HFF-Myc (cell line): ENCODE measurements around the gene HCAR1.
"Not testable (repeated sequence)": the region's sequence is repeated elsewhere in the genome, so short reads cannot be mapped to it uniquely, and the experiment has no call there.

Experiments
- DNase-seq: peaks from one replicate; pipeline ENCODE4 v3.0.0-alpha.2; 2011; ENCODE audit warnings: low read depth; ENCODE audit errors: extremely low read depth
- H3K4me3 ChIP-seq: replicated peaks from 2 replicates; pipeline ENCODE4 v1.5.1; 2011; ENCODE audit warnings: low read depth, mild to moderate bottlenecking, control low read depth, low read length
- CTCF ChIP-seq: IDR thresholded peaks from 2 replicates; pipeline ENCODE4 v1.5.1; 2012; ENCODE audit warnings: mild to moderate bottlenecking, low read depth, low read length, control low read depth; ENCODE audit errors: missing control alignments

HCAR1 gene

GRCh38 chr12:122721057-122721545 lies 9.5 kb downstream of the HCAR1 start:
- DNase-seq: no peak
- TF ChIP-seq CTCF: no peak
- no peak overlapping the region for H3K4me3 ChIP-seq

DNA sequence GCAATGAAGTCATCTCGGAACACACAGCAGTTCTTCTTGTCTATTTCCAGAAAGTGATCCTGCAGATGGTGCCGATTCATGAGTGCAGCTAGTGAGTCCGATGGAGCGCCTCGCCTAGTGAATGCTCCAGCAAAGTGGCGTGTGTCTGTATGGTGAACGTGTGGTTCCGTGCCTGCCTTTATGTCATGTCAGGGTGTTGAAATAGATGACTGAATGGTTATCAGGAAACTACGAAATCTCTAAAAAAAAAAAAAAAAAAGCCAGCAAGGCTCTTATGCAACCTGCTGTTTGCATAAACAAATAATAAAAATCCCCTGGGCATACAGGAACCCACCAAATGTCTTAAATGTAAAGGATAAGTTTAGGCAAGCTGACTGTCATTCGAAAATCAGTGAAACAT lies 14.0 kb downstream of the HCAR1 start, which contains the start of gene HCAR3:
Gene HCAR3 (minus strand): TSS at position 154 of the 400 bp plus-strand sequence. CDS start 74 bp downstream, at position 80.
- H3K4me3 ChIP-seq, DNase-seq: not testable (repeated sequence)

DNA sequence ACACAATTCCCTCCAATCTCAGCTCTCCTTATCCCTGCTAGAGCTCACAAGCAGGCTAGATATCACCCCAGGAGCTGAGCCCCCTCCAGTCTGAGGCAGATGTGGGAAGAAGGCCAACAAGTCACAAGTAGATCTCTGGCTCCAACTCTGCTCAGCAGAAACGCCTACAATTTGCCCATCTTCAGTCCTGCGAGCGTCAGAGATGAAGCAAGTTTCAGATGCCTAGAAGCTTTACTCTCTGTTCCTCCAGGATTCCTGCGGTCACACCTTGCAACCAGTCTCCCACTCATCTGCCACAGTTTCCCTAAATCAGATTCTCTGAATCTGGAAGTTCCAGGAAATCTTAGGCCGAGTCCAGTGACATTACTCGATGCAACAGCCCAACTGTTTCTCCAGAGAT lies 15.4 kb downstream of the HCAR1 start:
- not testable (repeated sequence) for DNase-seq, H3K4me3 ChIP-seq

GRCh38 chr12:122713491-122714188 lies 17.0 kb downstream of the HCAR1 start:
- DNase-seq, H3K4me3 ChIP-seq: not testable (repeated sequence)

- not testable (repeated sequence) for DNase-seq
Observed at GRCh38 chr12:122711266-122711665, 19.4 kb downstream of the HCAR1 start.

GRCh38 chr12:122710341-122710740 lies 20.3 kb downstream of the HCAR1 start:
- not testable (repeated sequence) for H3K4me3 ChIP-seq, DNase-seq

More at GRCh38 chr12:122711266-122711665, 19.4 kb downstream of the HCAR1 start:
- H3K4me3 ChIP-seq: not testable (repeated sequence)

DNA sequence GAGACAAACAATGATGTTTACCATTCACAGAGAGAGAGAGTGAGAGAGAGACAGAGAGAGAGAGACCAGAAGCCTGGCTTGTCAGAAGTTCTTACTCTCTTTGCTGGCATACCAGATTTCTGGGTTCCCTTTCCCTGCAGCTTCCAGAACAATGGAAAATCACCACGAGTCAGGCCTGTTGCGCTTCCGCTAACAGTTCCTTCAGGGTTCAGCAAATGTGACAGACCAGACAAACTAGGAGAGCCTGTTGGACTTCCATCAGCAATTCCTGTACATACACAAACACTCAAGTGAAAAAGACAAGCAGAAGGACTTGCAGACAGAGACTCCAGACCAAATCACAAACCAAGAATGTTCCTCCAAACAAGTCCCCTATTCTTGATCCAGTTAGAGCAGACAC lies 21.4 kb downstream of the HCAR1 start:
- not testable (repeated sequence) for H3K4me3 ChIP-seq, DNase-seq

- DNase-seq: not testable (repeated sequence)
Observed at GRCh38 chr12:122703841-122704240, 26.8 kb downstream of the HCAR1 start.

DNA sequence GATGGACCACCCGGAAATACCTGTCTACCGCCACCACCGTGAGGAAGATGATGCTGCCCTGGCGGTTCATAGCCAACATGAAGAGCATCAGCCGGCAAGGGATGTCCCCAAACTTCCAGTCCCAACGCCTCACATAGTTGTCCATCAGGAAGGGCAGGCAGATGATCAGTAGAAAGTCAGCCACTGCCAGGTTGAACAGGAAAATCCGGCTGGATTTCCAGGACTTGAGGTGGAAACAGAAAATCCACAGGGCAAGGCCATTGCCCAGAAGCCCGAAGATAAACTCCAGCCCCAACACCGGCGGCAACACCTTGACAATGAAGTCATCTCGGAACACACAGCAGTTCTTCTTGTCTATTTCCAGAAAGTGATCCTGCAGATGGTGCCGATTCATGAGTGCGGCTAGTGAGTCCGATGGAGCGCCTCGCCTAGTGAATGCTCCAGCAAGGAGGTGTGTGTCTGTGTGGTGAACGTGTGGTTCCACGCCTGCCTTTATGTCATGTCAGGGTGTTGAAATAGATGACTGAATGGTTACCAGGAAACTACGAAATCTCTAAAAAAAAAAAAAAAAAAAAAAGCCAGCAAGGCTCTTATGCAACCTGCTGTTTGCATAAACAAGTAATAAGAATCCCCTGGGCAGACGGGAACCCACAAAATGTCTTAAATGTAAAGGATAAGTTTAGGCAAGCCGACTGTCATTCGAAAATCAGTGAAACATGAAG lies 27.6 kb downstream of the HCAR1 start, which contains the start of gene HCAR2:
Gene HCAR2 (minus strand): TSS at position 468 of the 722 bp plus-strand sequence. CDS start 74 bp downstream, at position 394.
- not testable (repeated sequence) for DNase-seq

More at GRCh38 chr12:122703841-122704240, 26.8 kb downstream of the HCAR1 start:
- not testable (repeated sequence) for H3K4me3 ChIP-seq

GRCh38 chr12:122701481-122701880 lies 29.2 kb downstream of the HCAR1 start:
- not testable (repeated sequence) for H3K4me3 ChIP-seq
- peak; percentile 50 for DNase-seq

More for the DNA sequence above, 27.6 kb downstream of the HCAR1 start, which contains the start of gene HCAR2:
- H3K4me3 ChIP-seq: not testable (repeated sequence)

DNA sequence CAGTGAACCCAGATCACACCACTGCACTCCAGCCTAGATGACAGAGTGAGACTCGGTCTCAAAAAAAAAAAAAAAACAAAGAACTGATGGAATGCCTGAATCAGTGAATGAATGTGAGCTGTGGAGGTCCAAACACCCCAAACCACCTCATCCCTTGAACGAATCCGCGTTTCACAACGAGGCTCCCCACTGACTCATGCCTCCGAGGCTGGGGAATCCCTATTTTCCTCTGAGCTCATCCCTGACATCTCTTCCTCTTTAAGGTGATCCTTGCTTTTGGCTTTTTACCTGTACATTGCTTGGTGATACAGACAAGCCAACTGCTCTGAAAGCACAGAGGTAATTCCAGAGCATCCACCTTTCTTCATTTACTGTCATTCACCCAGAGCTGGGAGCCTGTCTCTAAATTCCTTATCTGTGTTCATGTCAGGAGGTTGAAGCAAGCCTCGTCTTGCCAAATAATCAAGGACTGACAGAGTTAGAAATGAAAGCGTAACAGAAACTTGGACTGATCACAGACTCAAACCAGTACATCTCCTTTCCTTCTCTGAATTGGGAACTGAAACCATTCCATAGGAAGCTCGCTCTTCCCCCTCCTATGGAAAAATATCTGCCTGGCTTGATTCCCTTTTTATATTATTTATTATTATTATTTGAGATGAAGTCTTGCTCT lies 30.5 kb downstream of the HCAR1 start:
- not testable (repeated sequence) for DNase-seq

DNA sequence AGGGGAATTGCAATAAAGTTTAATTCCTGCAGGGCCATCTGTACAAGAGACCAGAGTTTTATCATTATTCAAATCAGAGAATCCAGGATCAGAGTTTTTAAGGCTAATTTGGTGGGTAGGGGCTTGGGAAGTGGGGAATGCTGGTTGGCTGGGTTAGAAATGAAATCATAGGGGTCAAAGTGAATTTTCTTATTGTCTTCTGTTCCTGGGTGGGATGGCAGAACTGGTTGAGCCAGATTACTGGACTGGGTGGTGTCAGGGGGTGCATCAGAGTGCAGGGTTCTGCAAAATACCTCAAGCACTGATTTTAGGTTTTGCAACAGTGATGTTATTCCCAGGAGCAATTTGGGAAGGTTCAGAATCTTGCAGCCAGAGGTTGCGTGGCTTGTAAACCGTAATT lies 33.7 kb downstream of the HCAR1 start:
- DNase-seq, H3K4me3 ChIP-seq: not testable (repeated sequence)

More for the DNA sequence above, 30.5 kb downstream of the HCAR1 start:
- not testable (repeated sequence) for H3K4me3 ChIP-seq
